Measurements from ENCODE around the gene LPP.
"Not testable (repeated sequence)": the region's sequence is repeated elsewhere in the genome, so short reads cannot be mapped to it uniquely, and the experiment has no call there.

The LPP gene

GRCh38 chr3:188437926-188438325 is 284.0 kb downstream of the LPP start:
- DNase-seq (ENCODE audit: low read depth), result peak; percentile 48

GRCh38 chr3:188439080-188439479 is 285.1 kb downstream of the LPP start:
- DNase-seq (ENCODE audit: low read depth), result no peak

- no peak for DNase-seq (ENCODE audit: low read depth)
Observed at GRCh38 chr3:188440340-188440972, 286.5 kb downstream of the LPP start.

GRCh38 chr3:188442430-188442829 is 288.5 kb downstream of the LPP start:
- no peak for DNase-seq (ENCODE audit: low read depth)

- DNase-seq (ENCODE audit: low read depth), result not testable (repeated sequence)
Observed at GRCh38 chr3:188445175-188445574, 291.2 kb downstream of the LPP start.

- DNase-seq (ENCODE audit: low read depth), result no peak
Observed at GRCh38 chr3:188446014-188446413, 292.1 kb downstream of the LPP start.

- no peak for DNase-seq (ENCODE audit: low read depth)
Observed at GRCh38 chr3:188446766-188447165, 292.8 kb downstream of the LPP start.

- DNase-seq (ENCODE audit: low read depth), result no peak
Observed at GRCh38 chr3:188448813-188449212, 294.9 kb downstream of the LPP start.

- peak; percentile 13 for DNase-seq (ENCODE audit: low read depth)
Observed at GRCh38 chr3:188449421-188449820, 295.5 kb downstream of the LPP start.

- DNase-seq (ENCODE audit: low read depth), result no peak
Observed at GRCh38 chr3:188452158-188452772, 298.3 kb downstream of the LPP start.

GRCh38 chr3:188453431-188454384 is 299.8 kb downstream of the LPP start:
- DNase-seq (ENCODE audit: low read depth), result no peak

- no peak for DNase-seq (ENCODE audit: low read depth)
Observed at GRCh38 chr3:188455748-188456147, 301.8 kb downstream of the LPP start.

- DNase-seq (ENCODE audit: low read depth), result no peak
Observed at GRCh38 chr3:188458756-188459155, 304.8 kb downstream of the LPP start.

- DNase-seq (ENCODE audit: low read depth), result no peak
Observed at GRCh38 chr3:188465311-188465710, 311.4 kb downstream of the LPP start.

GRCh38 chr3:188468196-188468595 is 314.2 kb downstream of the LPP start:
- no peak for DNase-seq (ENCODE audit: low read depth)

- no peak for DNase-seq (ENCODE audit: low read depth)
Observed at GRCh38 chr3:188468662-188469061, 314.7 kb downstream of the LPP start.

- DNase-seq (ENCODE audit: low read depth), result no peak
Observed at GRCh38 chr3:188469228-188469885, 315.4 kb downstream of the LPP start.

- no peak for DNase-seq (ENCODE audit: low read depth)
Observed at GRCh38 chr3:188470508-188471130, 316.7 kb downstream of the LPP start.

GRCh38 chr3:188471723-188472122 is 317.8 kb downstream of the LPP start:
- DNase-seq (ENCODE audit: low read depth), result no peak

GRCh38 chr3:188472336-188472735 is 318.4 kb downstream of the LPP start:
- DNase-seq (ENCODE audit: low read depth), result no peak

GRCh38 chr3:188473045-188473444 is 319.1 kb downstream of the LPP start:
- DNase-seq (ENCODE audit: low read depth), result no peak

Measured in ELR (cell line).